IPS-18a (cell line): ENCODE measurements around the gene P2RY2.

Experiments used
- H3K27ac ChIP-seq: one replicate; pipeline ENCODE4 v1.5.1; 2013; ENCODE audit warnings: low read length
- H3K27me3 ChIP-seq: one replicate; pipeline ENCODE4 v1.6.1; 2013; ENCODE audit warnings: mild to moderate bottlenecking, low read length; ENCODE audit not compliant: control insufficient read depth, insufficient read depth
- H3K36me3 ChIP-seq: one replicate; pipeline ENCODE4 v1.6.1; 2013; ENCODE audit warnings: low read depth, low read length; ENCODE audit not compliant: control insufficient read depth
- H3K4me1 ChIP-seq: one replicate; pipeline ENCODE4 v1.6.1; 2013; ENCODE audit warnings: low read depth, low read length; ENCODE audit not compliant: control insufficient read depth
- H3K4me3 ChIP-seq: one replicate; pipeline ENCODE4 v1.5.1; 2013; ENCODE audit warnings: low read length
- H3K9ac ChIP-seq: one replicate; pipeline ENCODE4 v1.6.1; 2013; ENCODE audit warnings: mild to moderate bottlenecking, low read length, moderate library complexity
- H3K9me3 ChIP-seq: one replicate; pipeline ENCODE4 v1.6.1; 2013; ENCODE audit warnings: low read depth, low read length; ENCODE audit not compliant: control insufficient read depth

P2RY2 gene

DNA sequence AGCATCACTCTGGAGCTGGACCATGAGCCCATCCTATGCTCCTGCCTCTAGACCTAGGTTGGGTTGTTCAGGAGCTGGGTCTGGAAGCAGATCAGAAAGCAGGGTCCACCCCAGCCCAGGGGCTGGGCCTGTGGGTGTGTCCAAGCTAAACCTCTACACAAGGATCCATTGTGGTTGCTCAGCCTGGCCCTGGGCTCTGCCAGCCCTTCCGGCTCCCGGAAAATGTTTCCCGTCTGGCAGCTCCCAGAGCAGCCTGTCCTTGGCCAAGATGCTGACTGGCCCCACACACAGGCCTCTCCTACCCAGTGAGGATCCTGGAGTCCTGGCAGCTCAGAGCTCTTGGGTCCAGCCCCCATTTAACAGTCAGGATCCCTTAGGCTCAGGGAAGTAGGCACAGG, 40.7 kb upstream of the P2RY2 start:
- H3K9me3 ChIP-seq = no peaks in the 10 kb centered on the region
- H3K9ac ChIP-seq = no peak overlapping the region
- no peak overlapping the region for H3K4me3 ChIP-seq
- no peaks in the 10 kb centered on the region for H3K27me3 ChIP-seq
- H3K27ac ChIP-seq = no peak overlapping the region
- H3K4me1 ChIP-seq = no peaks in the 10 kb centered on the region
- H3K36me3 ChIP-seq = no peaks in the 10 kb centered on the region

DNA sequence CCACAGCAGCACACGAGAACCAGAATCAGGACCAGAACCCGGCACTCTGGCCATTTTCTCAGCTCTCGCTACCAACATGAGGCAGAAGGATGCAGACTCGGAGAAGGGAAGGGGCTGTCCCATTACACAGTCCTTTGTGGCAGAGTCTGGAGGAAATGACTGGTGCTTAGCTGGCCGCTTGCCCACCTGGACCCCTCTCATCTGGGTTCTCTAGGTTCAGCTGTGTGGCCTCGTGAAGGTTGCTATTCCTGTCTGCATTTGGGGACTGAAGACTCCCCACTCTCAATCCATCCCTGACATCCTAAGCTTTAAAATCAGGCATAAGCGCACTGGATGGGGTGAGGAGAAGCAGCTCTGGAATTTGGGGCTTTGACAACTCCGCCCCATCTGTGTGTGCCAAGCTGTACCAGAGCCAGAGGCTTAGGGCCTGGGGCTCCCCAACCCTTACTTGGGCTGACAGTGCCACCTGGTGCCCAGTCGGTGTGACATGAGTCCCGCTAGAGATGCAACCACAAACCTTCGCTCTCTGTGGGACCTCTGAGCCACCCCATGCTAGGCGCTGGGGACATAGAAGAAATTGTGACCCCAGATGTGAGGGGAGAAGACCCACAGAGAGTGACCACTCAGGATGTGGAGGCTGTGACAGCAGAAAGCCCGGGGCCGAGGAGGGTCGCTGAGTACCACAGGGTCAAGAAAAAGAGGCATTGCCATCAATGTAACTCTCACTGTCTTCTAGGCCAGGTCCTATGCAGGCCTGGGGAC, 40.1 kb upstream of the P2RY2 start:
- no peak overlapping the region for H3K27ac ChIP-seq
- H3K9ac ChIP-seq = no peak overlapping the region
- H3K9me3 ChIP-seq = no peaks in the 10 kb centered on the region
- H3K4me1 ChIP-seq = no peaks in the 10 kb centered on the region
- no peaks in the 10 kb centered on the region for H3K27me3 ChIP-seq
- H3K36me3 ChIP-seq = no peaks in the 10 kb centered on the region
- H3K4me3 ChIP-seq = no peak overlapping the region

DNA sequence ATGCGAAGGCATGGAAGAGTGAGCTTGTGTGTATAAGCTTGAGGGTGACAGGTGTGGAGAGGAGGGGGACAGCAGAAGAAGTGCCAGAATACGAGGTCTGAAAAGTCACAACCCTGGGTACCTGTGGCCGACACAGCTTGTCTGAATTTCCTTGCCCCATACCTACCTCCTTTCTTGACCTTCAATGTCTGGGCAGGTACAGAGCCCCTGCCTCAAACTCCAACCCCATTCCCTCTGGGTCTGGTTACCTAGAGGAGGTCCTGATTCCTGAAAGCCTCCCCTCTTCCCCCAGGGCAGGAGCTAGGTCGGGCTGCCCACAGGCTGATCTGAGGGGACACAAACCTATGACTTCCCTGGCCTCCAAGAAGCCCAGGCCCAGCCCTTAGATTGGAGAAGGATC, 39.4 kb upstream of the P2RY2 start:
- Histone ChIP-seq H3K9me3 (no peaks in the 10 kb centered on the region), H3K4me3 (no peak overlapping the region), H3K4me1 (no peaks in the 10 kb centered on the region), H3K9ac (no peak overlapping the region), H3K36me3 (no peaks in the 10 kb centered on the region), H3K27ac (no peak overlapping the region), H3K27me3 (no peaks in the 10 kb centered on the region)

DNA sequence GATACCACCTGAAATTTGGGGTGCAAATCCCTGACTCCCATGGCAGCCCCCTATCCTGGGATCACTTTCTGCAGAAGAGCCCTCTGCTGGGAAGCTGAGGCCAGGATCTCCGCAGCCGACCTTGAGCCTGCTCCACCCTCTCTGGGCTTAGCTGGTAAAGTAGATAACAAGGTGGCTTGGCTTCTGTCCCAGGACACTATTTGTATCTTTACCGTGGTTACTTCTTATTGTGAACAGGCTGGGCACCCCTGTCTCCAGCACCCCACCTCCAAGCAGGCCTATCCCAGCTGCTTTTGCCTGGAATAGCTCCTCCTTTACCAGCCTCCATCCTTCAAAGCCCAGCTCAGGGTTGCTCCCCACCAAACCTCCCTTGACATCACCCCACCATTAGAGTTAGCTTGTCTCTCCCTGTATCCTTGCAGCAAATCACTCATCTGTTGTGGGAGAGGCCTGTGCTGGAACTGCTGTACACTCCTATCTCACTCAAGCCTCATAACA, 35.2 kb upstream of the P2RY2 start:
- H3K4me3 ChIP-seq = no peak overlapping the region
- H3K9ac ChIP-seq = no peak overlapping the region
- H3K9me3 ChIP-seq = no peaks in the 10 kb centered on the region
- H3K27me3 ChIP-seq = no peaks in the 10 kb centered on the region
- H3K4me1 ChIP-seq = no peaks in the 10 kb centered on the region
- no peaks in the 10 kb centered on the region for H3K36me3 ChIP-seq
- H3K27ac ChIP-seq = no peak overlapping the region

DNA sequence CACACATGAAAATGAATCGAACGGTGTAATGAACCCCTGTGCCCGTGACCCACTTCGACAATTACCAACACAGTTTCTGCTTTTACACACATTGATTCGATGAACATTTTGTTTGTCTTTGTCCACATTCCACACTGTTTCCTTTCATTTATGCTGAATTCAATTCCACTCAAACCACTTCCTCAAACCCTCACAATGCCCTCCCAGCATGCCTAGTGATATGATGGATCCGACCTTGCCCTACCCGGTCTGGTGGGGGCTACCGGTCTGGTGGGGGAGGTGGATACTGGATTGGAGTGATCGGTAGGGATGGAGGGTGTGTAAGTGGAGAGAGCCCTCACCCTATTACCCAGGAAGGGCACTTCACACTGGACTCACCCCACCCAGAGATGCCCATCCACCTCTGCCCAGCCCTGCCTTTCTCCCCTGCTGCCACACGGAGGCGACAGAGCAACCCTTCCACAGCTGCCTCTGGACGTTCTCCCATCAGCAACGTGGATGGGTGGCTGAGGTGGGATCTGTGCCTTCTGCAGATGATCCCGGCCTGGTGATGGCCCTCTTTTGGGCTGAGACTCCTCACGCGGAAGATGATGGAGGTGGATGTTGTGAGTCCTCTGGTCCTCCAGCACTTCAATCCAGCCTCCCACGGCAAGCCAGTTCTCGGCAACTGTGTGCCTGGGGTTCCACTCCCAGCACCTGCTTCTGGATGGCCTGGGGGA, 33.0 kb upstream of the P2RY2 start:
- Histone ChIP-seq H3K9me3 (no peaks in the 10 kb centered on the region), H3K4me3 (no peak overlapping the region), H3K27me3 (no peaks in the 10 kb centered on the region), H3K27ac (no peak overlapping the region), H3K9ac (no peak overlapping the region), H3K36me3 (no peaks in the 10 kb centered on the region), H3K4me1 (no peaks in the 10 kb centered on the region)

DNA sequence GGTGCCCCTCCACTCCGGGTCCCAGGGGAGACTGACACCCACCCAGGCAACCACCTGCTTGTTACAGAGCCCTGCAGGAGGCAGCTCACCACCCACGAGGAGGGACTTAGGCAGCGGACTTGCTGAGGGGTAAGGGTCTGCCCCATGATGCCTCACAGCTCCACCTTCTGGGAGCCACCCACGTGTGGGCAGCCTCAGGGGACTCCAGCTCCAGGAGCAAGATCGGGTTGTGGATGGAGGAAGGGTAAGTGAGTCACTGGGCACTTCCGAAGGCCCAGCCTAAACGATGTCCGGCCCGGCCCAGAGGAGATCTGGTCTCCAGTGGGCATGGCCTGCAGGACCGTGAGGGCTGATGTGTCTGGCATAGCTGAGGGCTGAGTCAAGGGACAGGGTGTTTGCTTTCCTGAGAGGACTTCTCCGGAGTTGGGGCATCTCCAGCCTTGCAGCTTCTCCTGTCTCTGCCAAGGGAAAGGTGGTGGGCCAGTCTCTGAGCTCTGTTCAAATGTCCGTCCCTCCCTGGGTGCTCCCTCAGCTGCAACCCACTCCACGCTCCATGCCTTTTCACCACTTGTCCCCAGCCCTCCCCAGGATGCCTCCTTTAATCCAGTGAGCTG, 32.3 kb upstream of the P2RY2 start:
- Histone ChIP-seq H3K27ac (no peak overlapping the region), H3K9me3 (no peaks in the 10 kb centered on the region), H3K4me3 (no peak overlapping the region), H3K4me1 (no peaks in the 10 kb centered on the region), H3K36me3 (no peaks in the 10 kb centered on the region), H3K9ac (no peak overlapping the region), H3K27me3 (no peaks in the 10 kb centered on the region)

DNA sequence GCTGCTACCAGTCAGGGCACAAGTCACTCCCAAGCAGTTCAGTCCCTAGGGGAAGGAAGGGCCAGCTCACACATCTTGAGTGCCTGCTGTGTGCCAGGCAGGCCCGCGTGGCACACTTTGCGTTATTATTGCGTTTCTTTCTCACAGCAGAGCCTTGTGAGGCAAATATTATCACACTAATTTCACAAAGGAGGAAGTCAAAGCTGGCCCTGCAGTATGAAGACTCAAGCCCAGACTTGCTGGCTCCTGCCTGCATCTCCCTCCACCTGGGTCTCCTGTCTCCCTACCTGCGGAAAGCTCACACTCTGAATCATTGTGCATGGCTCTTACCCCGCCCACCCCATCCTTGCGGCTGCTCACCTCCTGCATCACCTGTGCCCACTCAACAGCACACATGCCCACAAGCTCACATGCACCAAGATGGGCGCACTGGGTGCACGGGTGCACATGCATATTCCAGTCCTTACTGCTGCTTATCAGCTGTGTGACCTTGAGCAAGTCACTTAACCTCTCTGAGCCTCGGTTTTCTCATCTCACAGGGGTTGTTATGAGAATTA, 31.7 kb upstream of the P2RY2 start:
- Histone ChIP-seq H3K9me3 (no peaks in the 10 kb centered on the region), H3K4me3 (no peak overlapping the region), H3K27ac (no peak overlapping the region), H3K4me1 (no peaks in the 10 kb centered on the region), H3K27me3 (no peaks in the 10 kb centered on the region), H3K9ac (no peak overlapping the region), H3K36me3 (no peaks in the 10 kb centered on the region)

DNA sequence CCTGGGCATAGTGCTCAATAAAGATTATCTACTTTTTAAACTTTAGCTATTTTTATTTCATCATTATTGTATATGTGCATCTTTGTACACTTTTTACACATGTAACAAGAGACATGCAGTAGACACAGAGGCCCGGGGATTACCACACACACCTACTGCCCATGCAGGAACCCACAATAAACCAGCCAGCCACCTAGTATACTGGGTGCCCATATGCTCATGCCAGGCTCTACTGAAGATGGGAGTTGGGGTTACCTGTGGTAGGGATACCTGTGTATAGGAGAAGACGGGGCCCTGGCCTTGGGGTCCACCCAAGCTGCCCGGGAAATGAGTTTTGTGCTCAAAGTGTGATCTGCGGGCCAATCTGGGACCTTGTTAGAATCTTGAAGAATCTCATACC, 31.2 kb upstream of the P2RY2 start:
- H3K27ac ChIP-seq = no peak overlapping the region
- H3K36me3 ChIP-seq = no peaks in the 10 kb centered on the region
- H3K27me3 ChIP-seq = no peaks in the 10 kb centered on the region
- H3K4me3 ChIP-seq = no peak overlapping the region
- no peaks in the 10 kb centered on the region for H3K9me3 ChIP-seq
- no peak overlapping the region for H3K9ac ChIP-seq
- no peaks in the 10 kb centered on the region for H3K4me1 ChIP-seq

DNA sequence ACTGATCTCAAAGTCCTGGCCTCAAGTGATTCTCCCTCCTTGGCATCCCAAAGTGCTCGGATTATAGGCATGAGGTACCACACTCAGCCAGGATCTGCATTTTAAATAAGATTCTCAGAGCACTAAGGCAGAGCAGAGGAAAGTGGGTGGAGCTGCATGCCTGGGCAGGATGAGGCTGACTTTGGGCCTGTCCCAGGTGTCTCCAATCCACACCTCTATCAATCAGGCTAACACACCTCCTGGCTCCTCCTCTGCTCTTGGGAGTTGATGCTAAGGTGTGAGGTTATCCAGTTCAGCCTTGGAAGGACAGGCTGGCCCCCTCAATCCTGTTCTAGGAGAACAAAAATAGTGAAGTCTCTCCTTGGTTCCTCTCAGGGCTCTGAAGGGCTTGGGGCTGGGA, 30.2 kb upstream of the P2RY2 start:
- Histone ChIP-seq H3K9ac (no peak overlapping the region), H3K36me3 (no peaks in the 10 kb centered on the region), H3K9me3 (no peaks in the 10 kb centered on the region), H3K4me3 (no peak overlapping the region), H3K4me1 (no peaks in the 10 kb centered on the region), H3K27ac (no peak overlapping the region), H3K27me3 (no peaks in the 10 kb centered on the region)

DNA sequence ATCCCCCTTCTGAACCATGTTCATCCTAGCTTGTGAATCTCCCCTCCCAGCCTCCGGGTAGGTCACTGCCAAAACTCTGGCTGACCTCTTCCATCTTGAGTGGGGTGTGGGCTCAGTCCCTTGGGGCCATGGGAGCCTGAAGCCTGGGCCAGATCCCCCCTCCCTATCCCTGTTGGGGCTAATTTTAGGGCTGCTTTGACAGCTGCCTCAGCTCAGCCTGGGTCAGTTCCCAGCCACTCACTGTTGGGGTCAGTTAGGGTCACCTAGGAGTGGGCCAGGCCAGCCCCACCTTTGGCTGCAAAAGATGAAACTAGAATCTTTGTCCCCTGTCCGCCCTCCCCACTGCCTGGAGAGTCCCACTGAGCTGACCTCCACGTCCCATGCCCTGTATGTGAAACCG, 29.8 kb upstream of the P2RY2 start:
- Histone ChIP-seq H3K4me3 (no peak overlapping the region), H3K9ac (no peak overlapping the region), H3K4me1 (no peaks in the 10 kb centered on the region), H3K36me3 (no peaks in the 10 kb centered on the region), H3K9me3 (no peaks in the 10 kb centered on the region), H3K27ac (no peak overlapping the region), H3K27me3 (no peaks in the 10 kb centered on the region)

DNA sequence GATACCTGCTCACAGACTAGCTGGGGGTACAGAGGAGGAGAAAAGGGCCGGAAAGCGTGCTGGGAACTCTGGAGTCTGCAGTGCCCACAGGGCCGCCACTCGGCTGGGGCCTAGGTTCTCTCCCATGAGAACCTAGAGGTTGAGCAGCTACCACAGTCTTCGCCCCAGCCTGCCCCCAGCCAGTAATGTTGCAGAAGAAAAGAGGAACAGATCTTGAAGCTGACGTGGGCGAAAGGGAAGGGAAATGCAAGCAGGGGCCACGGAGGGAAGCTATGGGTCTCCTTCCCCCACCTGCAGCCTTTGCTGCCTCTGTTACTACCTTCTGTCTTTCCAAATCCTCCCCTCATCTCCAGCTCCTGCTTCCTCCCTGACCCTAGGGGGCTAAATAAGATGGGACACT, 28.8 kb upstream of the P2RY2 start:
- Histone ChIP-seq H3K27ac (no peak overlapping the region), H3K9ac (no peak overlapping the region), H3K36me3 (no peaks in the 10 kb centered on the region), H3K9me3 (no peaks in the 10 kb centered on the region), H3K27me3 (no peaks in the 10 kb centered on the region), H3K4me3 (no peak overlapping the region), H3K4me1 (no peaks in the 10 kb centered on the region)
